IMR-90 (cell line): ENCODE data around the gene DOCK9. TPM values are rescaled to one million over a fixed set of nuclear protein-coding genes. Genes with fewer than 3 reads are reported as not detected.

ENCODE experiments used
- ATAC-seq: fragments of 200-7000 bp; cut with Tn5 transposase; 2 replicates; pipeline ENCODE4 v1.9.1; 2020; ENCODE audit warnings: low read depth, mild to moderate bottlenecking, moderate library complexity
- BruUV-seq: library from RNA; stranded (reverse); fragments of 400-500 nt; replicated peaks from 2 replicates; lab custom pipeline; 2021; lab: Mats Ljungman, UMichigan
- CTCF ChIA-PET: fragments of 300-600 bp; formaldehyde crosslinking; extraction: SDS; loops from one replicate; lab custom pipeline; 2021; ENCODE audit warnings: antibody characterized with exemption; lab: Yijun Ruan, JAX
- POLR2A ChIA-PET: fragments of 300-600 bp; sonication (Branson Sonifier 250); formaldehyde crosslinking; loops from one replicate; lab custom pipeline; 2022; ENCODE audit warnings: antibody characterized with exemption; ENCODE audit not compliant: unreplicated experiment; lab: Charles Lee
- DNase-seq: peaks from one replicate; pipeline ENCODE4 v3.0.0; 2013
- H2AFZ ChIP-seq: replicated peaks from 2 replicates; pipeline ENCODE3; 2013; ENCODE audit warnings: low read length, mild to moderate bottlenecking; ENCODE audit not compliant: poor library complexity
- H2AK5ac ChIP-seq: 2 replicates; pipeline ENCODE4 v1.6.1; 2013; ENCODE audit warnings: low read depth, low read length, inconsistent platforms
- H2AK9ac ChIP-seq: replicated peaks from 2 replicates; pipeline ENCODE3; 2013; ENCODE audit warnings: mild to moderate bottlenecking, low read depth, low read length, moderate library complexity; ENCODE audit not compliant: poor library complexity
- H2BK120ac ChIP-seq: 2 replicates; pipeline ENCODE4 v1.6.1; 2013; ENCODE audit warnings: low read depth, low read length, inconsistent platforms
- H2BK15ac ChIP-seq: 3 replicates; pipeline ENCODE4 v1.6.1; 2013; ENCODE audit warnings: low read depth, low read length, inconsistent platforms
- H2BK20ac ChIP-seq: 2 replicates; pipeline ENCODE4 v1.6.1; 2013; ENCODE audit warnings: low read depth, mild to moderate bottlenecking, inconsistent platforms, low read length, moderate library complexity
- H2BK5ac ChIP-seq: 2 replicates; pipeline ENCODE4 v1.6.1; 2013; ENCODE audit warnings: mild to moderate bottlenecking, low read depth, low read length, inconsistent platforms; ENCODE audit not compliant: poor library complexity, severe bottlenecking
- H3K14ac ChIP-seq: replicated peaks from 2 replicates; pipeline ENCODE4 v1.6.1; 2013; ENCODE audit warnings: low read depth, low read length, inconsistent platforms
- H3K18ac ChIP-seq: 2 replicates; pipeline ENCODE4 v1.6.1; 2013; ENCODE audit warnings: low read depth, low read length, control low read depth
- H3K23ac ChIP-seq: 2 replicates; pipeline ENCODE4 v1.6.1; 2013; ENCODE audit warnings: low read depth, low read length, inconsistent platforms
- H3K27ac ChIP-seq: 2 replicates; pipeline ENCODE4 v1.5.1; 2013; ENCODE audit warnings: mild to moderate bottlenecking, control low read depth, low read length; ENCODE audit not compliant: insufficient read depth
- H3K27me3 ChIP-seq: 2 replicates; pipeline ENCODE4 v1.6.1; 2013; ENCODE audit warnings: low read length; ENCODE audit not compliant: control insufficient read depth, insufficient read depth
- H3K36me3 ChIP-seq: 2 replicates; pipeline ENCODE4 v1.6.1; 2013; ENCODE audit warnings: low read length, mixed read lengths; ENCODE audit not compliant: control insufficient read depth, insufficient read depth
- H3K4ac ChIP-seq: 2 replicates; pipeline ENCODE4 v1.6.1; 2013; ENCODE audit warnings: low read depth, low read length, inconsistent platforms
- H3K4me1 ChIP-seq: 2 replicates; pipeline ENCODE4 v1.6.1; 2013; ENCODE audit warnings: low read length, mixed read lengths; ENCODE audit not compliant: control insufficient read depth, insufficient read depth
- H3K4me2 ChIP-seq: 2 replicates; pipeline ENCODE4 v1.6.1; 2013; ENCODE audit warnings: low read depth, mild to moderate bottlenecking, control low read depth, low read length, moderate library complexity
- H3K4me3 ChIP-seq: 2 replicates; pipeline ENCODE4 v1.5.1; 2013; ENCODE audit warnings: low read depth, mild to moderate bottlenecking, control low read depth, low read length, moderate library complexity; ENCODE audit not compliant: insufficient read depth
- H3K56ac ChIP-seq: 2 replicates; pipeline ENCODE4 v1.6.1; 2013; ENCODE audit warnings: low read length, inconsistent platforms; ENCODE audit not compliant: insufficient read depth; ENCODE audit errors: extremely low read depth
- H3K79me1 ChIP-seq, 2 experiments: 2 replicates each; pipeline ENCODE4 v1.6.1; 2013; ENCODE audit warnings: low read length in 2 of 2, inconsistent platforms in 1 of 2, low read depth in 1 of 2
- H3K9ac ChIP-seq: 2 replicates; pipeline ENCODE4 v1.6.1; 2013; ENCODE audit warnings: low read depth, low read length, control low read depth
- H3K9me1 ChIP-seq: 2 replicates; pipeline ENCODE4 v1.6.1; 2013; ENCODE audit warnings: low read length, inconsistent platforms; ENCODE audit not compliant: insufficient read depth
- H3K9me3 ChIP-seq: 2 replicates; pipeline ENCODE4 v1.6.1; 2013; ENCODE audit warnings: low read length; ENCODE audit not compliant: control insufficient read depth, insufficient read depth
- H4K20me1 ChIP-seq: 2 replicates; pipeline ENCODE4 v1.6.1; 2013; ENCODE audit warnings: low read length, inconsistent platforms; ENCODE audit not compliant: insufficient read depth
- H4K5ac ChIP-seq: 2 replicates; pipeline ENCODE4 v1.6.1; 2013; ENCODE audit warnings: mild to moderate bottlenecking, low read depth, low read length, control low read depth
- H4K8ac ChIP-seq, 2 experiments: 2 replicates each; pipeline ENCODE4 v1.6.1; 2013; ENCODE audit warnings: low read depth in 2 of 2, low read length in 2 of 2, control low read depth in 1 of 2, inconsistent platforms in 1 of 2
- H4K91ac ChIP-seq: 2 replicates; pipeline ENCODE4 v1.6.1; 2013; ENCODE audit warnings: low read depth, low read length, inconsistent platforms; ENCODE audit not compliant: insufficient read depth
- BHLHE40 ChIP-seq: fragments of 150-350 bp; IDR thresholded peaks from 2 replicates; pipeline ENCODE4 v1.6.1; 2016; ENCODE audit warnings: mild to moderate bottlenecking, low read depth, low read length
- CEBPB ChIP-seq: IDR thresholded peaks from 2 replicates; pipeline ENCODE4 v1.6.1; 2012; ENCODE audit warnings: low read depth, low read length, improper control_type of control experiment
- CHD1 ChIP-seq: IDR thresholded peaks from 2 replicates; pipeline ENCODE4 v1.6.1; 2012; ENCODE audit warnings: low read depth, low read length, improper control_type of control experiment
- FOS ChIP-seq: fragments of 150-350 bp; IDR thresholded peaks from 2 replicates; pipeline ENCODE4 v1.6.1; 2016; ENCODE audit warnings: low read depth, low read length
- MAFK ChIP-seq: IDR thresholded peaks from 2 replicates; pipeline ENCODE4 v1.6.1; 2012; ENCODE audit warnings: low read depth, low read length, improper control_type of control experiment
- MAZ ChIP-seq: IDR thresholded peaks from 2 replicates; pipeline ENCODE4 v1.6.1; 2012; ENCODE audit warnings: low read depth, mild to moderate bottlenecking, low read length, improper control_type of control experiment, moderate library complexity, borderline replicate concordance
- MXI1 ChIP-seq: IDR thresholded peaks from 2 replicates; pipeline ENCODE4 v1.6.1; 2012; ENCODE audit warnings: low read depth, mild to moderate bottlenecking, low read length, moderate library complexity, borderline replicate concordance
- NFE2L2 ChIP-seq: fragments of 150-350 bp; IDR thresholded peaks from 2 replicates; pipeline ENCODE4 v1.6.1; 2016; ENCODE audit warnings: low read depth, mild to moderate bottlenecking, low read length
- POLR2A ChIP-seq: IDR thresholded peaks from 2 replicates; pipeline ENCODE4 v1.6.1; 2012; ENCODE audit warnings: mild to moderate bottlenecking, low read depth, low read length
- RAD21 ChIP-seq: IDR thresholded peaks from 2 replicates; pipeline ENCODE4 v1.6.1; 2012; ENCODE audit warnings: low read length, improper control_type of control experiment
- RCOR1 ChIP-seq: IDR thresholded peaks from 2 replicates; pipeline ENCODE4 v1.6.1; 2012; ENCODE audit warnings: mild to moderate bottlenecking, low read length, improper control_type of control experiment; ENCODE audit not compliant: insufficient replicate concordance
- RFX5 ChIP-seq: IDR thresholded peaks from 2 replicates; pipeline ENCODE4 v1.8.0; 2012; ENCODE audit warnings: low read depth, mild to moderate bottlenecking, low read length, moderate library complexity
- SMC3 ChIP-seq: fragments of 150-350 bp; IDR thresholded peaks from 2 replicates; pipeline ENCODE4 v1.6.1; 2016; ENCODE audit warnings: low read depth, mild to moderate bottlenecking, antibody characterized with exemption, low read length, moderate library complexity
- WGBS, 2 experiments: methylation state at CpG; one replicate each; pipeline versions ENCODE4 v1.1.5 to v1.1.7; 2013; ENCODE audit warnings: missing lambda C conversion rate in 2 of 2; ENCODE audit not compliant: insufficient read length in 1 of 2; ENCODE audit errors: extremely low coverage in 2 of 2; 5-methylcytosine and 5-hydroxymethylcytosine counted together
- dilution Hi-C: fragments of 300-500 bp; cut with HindIII; formaldehyde crosslinking; loops from one replicate; pipeline ENCODE4 v1.14.3; 2018; ENCODE audit warnings: low sequenced_read_pairs; ENCODE audit not compliant: unreplicated experiment
- in situ Hi-C: fragments of 300-500 bp; cut with MboI; formaldehyde crosslinking; loops from 3 replicates; pipeline ENCODE4 v1.14.3; 2019; ENCODE audit warnings: low sequenced_read_pairs, inconsistent platforms, mixed read lengths
- intact Hi-C: fragments of 100-400 bp; cut with micrococcal nuclease; formaldehyde crosslinking; loops from 2 replicates; pipeline ENCODE4 v1.10.0; 2022
- polyA plus RNA-seq, 3 experiments: library from polyadenylated mRNA; depleted of rRNA; stranded (reverse); fragments of >200 nt; gene quantifications; 2 replicates each; pipeline ENCODE4 v1.2.3, GENCODE V29; 2012; ENCODE audit warnings: low replicate concordance in 1 of 3
- total RNA-seq: library from RNA; depleted of rRNA; stranded (reverse); fragments of >200 nt; gene quantifications from 2 replicates; pipeline ENCODE4 v1.2.3, GENCODE V29; 2012
- TF ChIP-seq, protein P1 (sequence below): fragments of 150-350 bp; IDR thresholded peaks from 2 replicates; pipeline ENCODE4 v1.6.1; 2016; ENCODE audit warnings: low read depth, mild to moderate bottlenecking, low read length, moderate library complexity, borderline replicate concordance
- TF ChIP-seq, protein P2 (sequence below): fragments of 150-350 bp; IDR thresholded peaks from 2 replicates; pipeline ENCODE4 v1.6.1; 2017; ENCODE audit warnings: mild to moderate bottlenecking, antibody characterized with exemption, low read length, low read depth
- TF ChIP-seq, protein P3 (sequence below): conservative IDR thresholded peaks from 2 replicates; pipeline ENCODE4 v1.5.1; 2012; ENCODE audit warnings: mild to moderate bottlenecking, low read depth, low read length, improper control_type of control experiment

Gene DOCK9
- total and polyA plus RNA-seq, 2 of the 4 experiments (the other 2 are of a cell fraction) = 4.8 to 7.2 TPM

- intact Hi-C loops (no loop called here), dilution Hi-C loops (no loop called here), in situ Hi-C loops (loop anchor here (10.0 to 25.0 kb wide), 3 partner anchors 384 to 976 kb away; partner anchors contain the start of gene FARP1)
- Histone ChIP-seq H3K9ac (no peak overlapping the region), H2BK15ac (no peak overlapping the region), H2BK5ac (no peak overlapping the region), H3K9me3 (no peaks in the 10 kb centered on the region), H4K20me1 (no peaks in the 10 kb centered on the region), H4K8ac (no peak overlapping the region), H3K4me1 (peaks cover 4% of the 10 kb centered on the region; the same call in 1 of the 2 replicates), H3K56ac (no peak overlapping the region), H3K4me3 (no peak overlapping the region), H3K27me3 (no peaks in the 10 kb centered on the region), H2AFZ (no peak overlapping the region), H3K9me1 (peaks cover 4% of the 10 kb centered on the region), H4K5ac (no peak overlapping the region), H3K4ac (no peak overlapping the region), H2BK20ac (no peak overlapping the region), H3K4me2 (no peak overlapping the region), H3K36me3 (no peaks in the 10 kb centered on the region), H2AK5ac (no peak overlapping the region), H2BK120ac (no peak overlapping the region), H3K27ac (no peak overlapping the region), H2AK9ac (no peak overlapping the region), H3K79me1 (peaks cover 0 to 3% of the 10 kb centered on the region in 2 experiments; a peak in 1 of 4 replicates), H3K18ac (no peak overlapping the region), H4K91ac (no peak overlapping the region), H3K23ac (no peak overlapping the region), H3K14ac (no peak overlapping the region)
- DNase-seq (peak; percentile 50), ATAC-seq (no peak)
- POLR2A ChIA-PET = no interaction called here
- WGBS, 2 experiments = no CpG with 5 or more reads among the region's 2 CpGs
- CTCF ChIA-PET = interaction anchor here (1.5 kb wide), 1 partner anchor 195 kb away, joined by 4 read pairs; no protein-coding TSS in a partner anchor
- no TSS peak for BruUV-seq
- TF ChIP-seq RFX5 = no peak
- no peak for TF ChIP-seq MXI1
- TF ChIP-seq POLR2A = no peak
- no peak for TF ChIP-seq FOS
- no peak for TF ChIP-seq CHD1
- no peak for TF ChIP-seq SMC3
- TF ChIP-seq, protein P1, sequence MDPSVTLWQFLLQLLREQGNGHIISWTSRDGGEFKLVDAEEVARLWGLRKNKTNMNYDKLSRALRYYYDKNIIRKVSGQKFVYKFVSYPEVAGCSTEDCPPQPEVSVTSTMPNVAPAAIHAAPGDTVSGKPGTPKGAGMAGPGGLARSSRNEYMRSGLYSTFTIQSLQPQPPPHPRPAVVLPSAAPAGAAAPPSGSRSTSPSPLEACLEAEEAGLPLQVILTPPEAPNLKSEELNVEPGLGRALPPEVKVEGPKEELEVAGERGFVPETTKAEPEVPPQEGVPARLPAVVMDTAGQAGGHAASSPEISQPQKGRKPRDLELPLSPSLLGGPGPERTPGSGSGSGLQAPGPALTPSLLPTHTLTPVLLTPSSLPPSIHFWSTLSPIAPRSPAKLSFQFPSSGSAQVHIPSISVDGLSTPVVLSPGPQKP = no peak
- no peak for TF ChIP-seq MAZ
- no peak for TF ChIP-seq CEBPB
- TF ChIP-seq, protein P2, sequence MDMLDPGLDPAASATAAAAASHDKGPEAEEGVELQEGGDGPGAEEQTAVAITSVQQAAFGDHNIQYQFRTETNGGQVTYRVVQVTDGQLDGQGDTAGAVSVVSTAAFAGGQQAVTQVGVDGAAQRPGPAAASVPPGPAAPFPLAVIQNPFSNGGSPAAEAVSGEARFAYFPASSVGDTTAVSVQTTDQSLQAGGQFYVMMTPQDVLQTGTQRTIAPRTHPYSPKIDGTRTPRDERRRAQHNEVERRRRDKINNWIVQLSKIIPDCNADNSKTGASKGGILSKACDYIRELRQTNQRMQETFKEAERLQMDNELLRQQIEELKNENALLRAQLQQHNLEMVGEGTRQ = no peak
- TF ChIP-seq, protein P3, sequence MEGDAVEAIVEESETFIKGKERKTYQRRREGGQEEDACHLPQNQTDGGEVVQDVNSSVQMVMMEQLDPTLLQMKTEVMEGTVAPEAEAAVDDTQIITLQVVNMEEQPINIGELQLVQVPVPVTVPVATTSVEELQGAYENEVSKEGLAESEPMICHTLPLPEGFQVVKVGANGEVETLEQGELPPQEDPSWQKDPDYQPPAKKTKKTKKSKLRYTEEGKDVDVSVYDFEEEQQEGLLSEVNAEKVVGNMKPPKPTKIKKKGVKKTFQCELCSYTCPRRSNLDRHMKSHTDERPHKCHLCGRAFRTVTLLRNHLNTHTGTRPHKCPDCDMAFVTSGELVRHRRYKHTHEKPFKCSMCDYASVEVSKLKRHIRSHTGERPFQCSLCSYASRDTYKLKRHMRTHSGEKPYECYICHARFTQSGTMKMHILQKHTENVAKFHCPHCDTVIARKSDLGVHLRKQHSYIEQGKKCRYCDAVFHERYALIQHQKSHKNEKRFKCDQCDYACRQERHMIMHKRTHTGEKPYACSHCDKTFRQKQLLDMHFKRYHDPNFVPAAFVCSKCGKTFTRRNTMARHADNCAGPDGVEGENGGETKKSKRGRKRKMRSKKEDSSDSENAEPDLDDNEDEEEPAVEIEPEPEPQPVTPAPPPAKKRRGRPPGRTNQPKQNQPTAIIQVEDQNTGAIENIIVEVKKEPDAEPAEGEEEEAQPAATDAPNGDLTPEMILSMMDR = no peak
- no peak for TF ChIP-seq RAD21
- TF ChIP-seq NFE2L2 = no peak
- no peak for TF ChIP-seq RCOR1
- no peak for TF ChIP-seq MAFK
- no peak for TF ChIP-seq BHLHE40
Measured at GRCh38 chr13:98838776-98839175, 139.1 kb downstream of the DOCK9 start.
